HG03442 (cell line): ENCODE results near the gene CAMTA1.
"Not testable (repeated sequence)": the region's sequence is repeated elsewhere in the genome, so short reads cannot be mapped to it uniquely, and the experiment has no call there.

Experiments
- ATAC-seq: cut with Tn5 transposase; IDR thresholded peaks from one replicate; pipeline ENCODE4 v1.9.1; 2021; ENCODE audit warnings: mild to moderate bottlenecking, moderate library complexity; ENCODE audit not compliant: unreplicated experiment

Gene CAMTA1

GRCh38 chr1:6785318-6785727 lies at the start of gene CAMTA1:
CAMTA1 (plus strand) TSS chr1:6785454; CDS start chr1:6785531, 77 bp downstream.
- ATAC-seq = peak; percentile 67

GRCh38 chr1:6738987-6739676 lies 46.1 kb upstream of the CAMTA1 start:
- ATAC-seq = no peak

GRCh38 chr1:6742676-6743188 lies 42.5 kb upstream of the CAMTA1 start:
- ATAC-seq = not testable (repeated sequence)

- peak; percentile 39 for ATAC-seq
Observed at GRCh38 chr1:6743189-6744101, 41.8 kb upstream of the CAMTA1 start.

- ATAC-seq = no peak
Observed at GRCh38 chr1:6745073-6745472, 40.2 kb upstream of the CAMTA1 start.

- ATAC-seq = no peak
Observed at GRCh38 chr1:6747674-6748073, 37.6 kb upstream of the CAMTA1 start.

GRCh38 chr1:6750490-6750889 lies 34.8 kb upstream of the CAMTA1 start:
- ATAC-seq = no peak

- no peak for ATAC-seq
Observed at GRCh38 chr1:6753320-6754140, 31.7 kb upstream of the CAMTA1 start.

- no peak for ATAC-seq
Observed at GRCh38 chr1:6756457-6756856, 28.8 kb upstream of the CAMTA1 start.

- ATAC-seq = no peak
Observed at GRCh38 chr1:6757719-6758435, 27.4 kb upstream of the CAMTA1 start.

GRCh38 chr1:6761196-6761737 lies 24.0 kb upstream of the CAMTA1 start:
- ATAC-seq = no peak

- ATAC-seq = no peak
Observed at GRCh38 chr1:6762060-6762459, 23.2 kb upstream of the CAMTA1 start.

- no peak for ATAC-seq
Observed at GRCh38 chr1:6770751-6771440, 14.4 kb upstream of the CAMTA1 start.

GRCh38 chr1:6771441-6771769 lies 13.8 kb upstream of the CAMTA1 start:
- ATAC-seq = no peak

- ATAC-seq = no peak
Observed at GRCh38 chr1:6774381-6774780, 10.9 kb upstream of the CAMTA1 start.

- no peak for ATAC-seq
Observed at GRCh38 chr1:6775261-6776043, 9.8 kb upstream of the CAMTA1 start.

- no peak for ATAC-seq
Observed at GRCh38 chr1:6776389-6776788, 8.9 kb upstream of the CAMTA1 start.

GRCh38 chr1:6776895-6777294 lies 8.4 kb upstream of the CAMTA1 start:
- no peak for ATAC-seq

- no peak for ATAC-seq
Observed at GRCh38 chr1:6777813-6778212, 7.4 kb upstream of the CAMTA1 start.
